Measurements from ENCODE around the gene DOHH. TPM values are rescaled to one million over a fixed set of nuclear protein-coding genes. Genes with fewer than 3 reads are reported as not detected.

DOHH gene
- total and polyA plus RNA-seq, 2 experiments from 2014 or later, result 19.0 to 34.7 TPM

DNA sequence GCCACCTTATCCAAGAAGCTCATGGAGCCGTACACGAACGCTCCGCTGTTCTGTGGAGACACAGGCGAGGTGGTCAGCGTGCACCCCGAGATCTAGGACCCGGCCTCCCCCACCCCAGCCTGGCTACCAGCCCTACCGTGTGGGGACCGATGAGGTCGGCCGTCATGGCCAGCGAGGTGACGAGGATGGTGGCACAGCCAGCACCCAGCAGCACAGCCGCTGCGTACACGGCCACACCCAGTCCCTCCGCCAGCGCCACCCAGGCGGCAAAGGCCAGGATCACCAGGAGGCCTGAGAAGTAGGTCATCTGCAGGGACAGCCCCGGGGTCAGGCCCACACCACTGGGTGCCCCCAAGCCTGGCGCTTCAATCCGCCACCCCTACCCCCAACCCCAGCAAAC lies 45.6 kb upstream of the DOHH start (continued):
- TF ChIP-seq ZNF462 (CRISPR knock-in tag; IDR thresholded peaks at IDR 0.05) (no peak), ZNF331 (CRISPR knock-in tag; IDR thresholded peaks at IDR 0.05; ENCODE audit: low read depth) (no peak), JUNB (IDR thresholded peaks at IDR 0.05; ENCODE audit: unreplicated experiment) (no peak), CREB1 (CRISPR knock-in tag; IDR thresholded peaks at IDR 0.05; ENCODE audit: low read depth) (no peak), REST (IDR thresholded peaks at IDR 0.05; ENCODE audit: unreplicated experiment) (no peak), EZH2phosphoT487 (IDR thresholded peaks at IDR 0.05; ENCODE audit: unreplicated experiment) (no peak), POLR2AphosphoS5 (IDR thresholded peaks at IDR 0.05; ENCODE audit: low read depth) (no peak), ETS1 (IDR thresholded peaks at IDR 0.05) (no peak)
- TF ChIP-seq, protein P1, sequence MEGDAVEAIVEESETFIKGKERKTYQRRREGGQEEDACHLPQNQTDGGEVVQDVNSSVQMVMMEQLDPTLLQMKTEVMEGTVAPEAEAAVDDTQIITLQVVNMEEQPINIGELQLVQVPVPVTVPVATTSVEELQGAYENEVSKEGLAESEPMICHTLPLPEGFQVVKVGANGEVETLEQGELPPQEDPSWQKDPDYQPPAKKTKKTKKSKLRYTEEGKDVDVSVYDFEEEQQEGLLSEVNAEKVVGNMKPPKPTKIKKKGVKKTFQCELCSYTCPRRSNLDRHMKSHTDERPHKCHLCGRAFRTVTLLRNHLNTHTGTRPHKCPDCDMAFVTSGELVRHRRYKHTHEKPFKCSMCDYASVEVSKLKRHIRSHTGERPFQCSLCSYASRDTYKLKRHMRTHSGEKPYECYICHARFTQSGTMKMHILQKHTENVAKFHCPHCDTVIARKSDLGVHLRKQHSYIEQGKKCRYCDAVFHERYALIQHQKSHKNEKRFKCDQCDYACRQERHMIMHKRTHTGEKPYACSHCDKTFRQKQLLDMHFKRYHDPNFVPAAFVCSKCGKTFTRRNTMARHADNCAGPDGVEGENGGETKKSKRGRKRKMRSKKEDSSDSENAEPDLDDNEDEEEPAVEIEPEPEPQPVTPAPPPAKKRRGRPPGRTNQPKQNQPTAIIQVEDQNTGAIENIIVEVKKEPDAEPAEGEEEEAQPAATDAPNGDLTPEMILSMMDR (conservative IDR thresholded peaks at IDR 0.05; ENCODE audit: low read depth in 2 of 2), result no peak
